Fibroblast of peridontal ligament (primary cell): ENCODE measurements around the gene ITGAE.
"Not testable (repeated sequence)": the region's sequence is repeated elsewhere in the genome, so short reads cannot be mapped to it uniquely, and the experiment has no call there.

Experiments
- DNase-seq: peaks from one replicate; pipeline ENCODE4 v3.0.0-alpha.2; 2010; ENCODE audit errors: extremely low read depth

Gene ITGAE

DNA sequence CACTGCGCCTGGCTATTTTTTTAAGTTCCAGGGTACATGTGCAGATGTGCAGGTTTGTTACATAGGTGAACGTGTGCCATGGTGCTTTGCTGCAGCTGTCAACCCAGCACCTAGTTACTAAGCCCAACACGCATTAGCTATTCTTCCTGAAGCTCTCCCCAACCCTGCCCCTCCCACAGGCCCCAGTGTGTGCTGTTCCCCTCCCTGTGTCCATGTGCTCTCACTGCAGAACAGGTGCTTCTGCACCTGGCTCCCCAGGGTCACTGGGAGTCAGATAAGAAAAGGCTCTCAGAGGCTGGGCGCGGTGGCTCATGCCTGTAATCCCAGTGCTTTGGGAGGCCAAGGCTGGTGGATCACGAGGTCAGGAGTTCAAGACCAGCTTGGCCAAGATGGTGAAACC is 71.1 kb downstream of the ITGAE start:
- no peak for DNase-seq

GRCh38 chr17:3728099-3728498 is 72.9 kb downstream of the ITGAE start:
- not testable (repeated sequence) for DNase-seq

DNA sequence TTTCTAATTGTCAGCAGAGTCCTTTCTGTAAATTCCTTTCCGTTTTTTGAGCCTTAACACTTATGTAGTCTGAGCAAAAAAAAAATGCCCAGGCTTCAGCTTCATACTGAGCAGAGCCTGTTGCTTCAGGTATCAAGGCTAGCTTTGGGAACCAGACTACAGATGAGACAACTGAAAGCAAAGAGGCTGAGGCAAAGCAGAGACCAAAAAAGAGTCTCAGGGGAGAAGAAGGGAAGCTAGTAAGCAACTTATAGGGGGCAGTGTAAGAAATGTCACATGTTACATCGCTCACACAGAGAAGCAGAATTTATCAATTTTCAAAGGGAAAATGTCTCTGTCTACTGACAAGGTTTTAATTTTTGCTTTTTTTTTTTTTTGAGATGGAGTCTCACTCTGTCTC is 73.9 kb downstream of the ITGAE start:
- DNase-seq: no peak

- DNase-seq: no peak
Measured at GRCh38 chr17:3724378-3725077, 76.5 kb downstream of the ITGAE start.

DNA sequence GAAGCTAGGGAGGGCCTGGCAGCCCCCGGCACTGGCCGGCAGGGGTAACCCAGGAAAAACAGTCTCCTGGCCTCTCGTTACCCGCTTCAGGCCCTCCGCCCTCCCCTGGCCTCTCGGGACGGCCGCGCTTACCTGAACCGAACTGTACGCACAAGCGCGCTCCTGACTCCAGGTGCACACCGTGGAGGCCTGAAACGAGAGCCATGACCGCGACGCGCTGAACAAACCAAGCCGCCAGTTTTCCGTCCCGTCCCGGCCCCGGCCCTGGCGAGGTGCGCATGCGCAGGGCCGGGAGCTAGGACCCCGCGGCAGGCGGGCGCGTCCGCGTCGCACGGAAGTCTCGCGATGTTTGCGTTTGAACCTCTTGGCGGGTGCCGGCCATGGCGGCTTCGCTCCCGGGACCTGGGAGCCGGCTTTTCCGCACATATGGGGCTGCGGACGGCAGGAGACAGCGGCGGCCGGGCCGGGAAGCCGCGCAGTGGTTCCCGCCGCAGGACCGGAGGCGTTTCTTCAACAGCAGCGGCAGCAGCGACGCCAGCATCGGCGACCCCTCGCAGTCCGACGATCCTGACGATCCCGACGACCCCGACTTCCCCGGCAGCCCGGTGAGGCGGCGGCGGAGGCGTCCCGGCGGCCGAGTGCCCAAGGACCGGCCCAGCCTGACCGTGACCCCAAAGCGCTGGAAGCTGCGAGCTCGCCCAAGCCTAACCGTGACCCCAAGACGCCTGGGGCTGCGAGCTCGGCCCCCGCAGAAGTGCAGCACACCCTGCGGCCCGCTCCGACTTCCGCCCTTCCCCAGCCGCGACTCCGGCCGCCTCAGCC is 77.2 kb downstream of the ITGAE start, which contains the start of gene HASPIN:
TSS of gene HASPIN (plus strand) at position 348 of the 822 bp plus-strand sequence. CDS start at position 381, 33 bp downstream.
- peak; percentile 84 for DNase-seq

- DNase-seq: no peak
Measured at GRCh38 chr17:3723188-3723555, 77.8 kb downstream of the ITGAE start.

GRCh38 chr17:3722716-3723115 is 78.3 kb downstream of the ITGAE start:
- peak; percentile 71 for DNase-seq

- DNase-seq: no peak
Measured at GRCh38 chr17:3719265-3719664, 81.7 kb downstream of the ITGAE start.

GRCh38 chr17:3718201-3718600 is 82.8 kb downstream of the ITGAE start:
- no peak for DNase-seq

DNA sequence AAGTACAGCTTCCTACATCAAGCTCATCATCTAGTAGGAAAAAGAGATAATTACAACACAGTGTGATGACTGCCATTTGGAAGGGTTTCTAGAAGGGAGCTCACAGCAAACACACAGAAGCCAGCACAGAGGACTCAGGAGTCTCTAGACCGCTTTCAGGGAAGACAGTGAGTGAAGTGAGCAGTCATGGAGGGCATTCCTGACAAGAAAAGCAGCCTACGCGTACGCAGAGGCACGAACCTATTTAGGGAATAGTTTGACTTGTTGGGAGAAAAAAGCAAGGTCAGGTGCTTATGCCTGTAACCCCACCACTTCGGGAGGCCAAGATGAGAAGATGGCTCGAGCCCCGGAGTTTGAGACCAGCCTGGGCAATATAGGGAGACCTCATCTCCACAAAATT is 85.7 kb downstream of the ITGAE start:
- DNase-seq: no peak

GRCh38 chr17:3712811-3713463 is 88.1 kb downstream of the ITGAE start:
- no peak for DNase-seq

GRCh38 chr17:3710951-3711383 is 90.0 kb downstream of the ITGAE start:
- no peak for DNase-seq

DNA sequence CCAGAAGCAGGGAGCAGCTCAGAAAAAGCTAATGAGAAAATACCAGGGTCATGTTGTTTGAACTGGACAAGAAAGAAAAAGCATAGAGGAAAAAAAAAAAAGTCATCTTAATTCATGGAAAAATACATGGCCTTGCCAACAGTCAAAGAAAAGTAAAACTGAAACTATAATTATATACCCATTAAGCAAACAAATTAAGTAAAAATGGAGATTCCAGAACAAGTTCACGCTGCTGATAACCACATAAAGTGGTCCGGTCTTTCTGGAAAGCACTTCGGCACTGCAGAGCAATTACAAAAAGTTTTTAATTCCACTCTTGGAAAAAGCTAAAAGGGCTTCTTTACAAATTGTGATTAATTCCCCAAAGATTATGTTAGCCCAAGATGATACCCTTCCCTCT is 92.6 kb downstream of the ITGAE start:
- DNase-seq: no peak

DNA sequence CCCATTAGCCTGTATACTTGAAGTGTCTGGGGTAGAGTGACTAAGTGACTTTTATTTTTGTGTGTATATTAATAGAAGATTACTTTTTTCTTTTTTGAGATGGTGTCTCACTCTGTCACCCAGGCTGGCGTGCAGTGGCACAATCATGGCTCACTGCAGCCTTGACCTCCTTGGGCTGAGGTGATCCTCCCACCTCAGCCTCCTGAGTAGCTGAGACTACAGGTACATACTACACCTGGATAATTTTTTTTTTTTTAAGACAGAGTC is 95.3 kb downstream of the ITGAE start:
- not testable (repeated sequence) for DNase-seq

GRCh38 chr17:3704931-3705717 is 95.9 kb downstream of the ITGAE start:
- no peak for DNase-seq

DNA sequence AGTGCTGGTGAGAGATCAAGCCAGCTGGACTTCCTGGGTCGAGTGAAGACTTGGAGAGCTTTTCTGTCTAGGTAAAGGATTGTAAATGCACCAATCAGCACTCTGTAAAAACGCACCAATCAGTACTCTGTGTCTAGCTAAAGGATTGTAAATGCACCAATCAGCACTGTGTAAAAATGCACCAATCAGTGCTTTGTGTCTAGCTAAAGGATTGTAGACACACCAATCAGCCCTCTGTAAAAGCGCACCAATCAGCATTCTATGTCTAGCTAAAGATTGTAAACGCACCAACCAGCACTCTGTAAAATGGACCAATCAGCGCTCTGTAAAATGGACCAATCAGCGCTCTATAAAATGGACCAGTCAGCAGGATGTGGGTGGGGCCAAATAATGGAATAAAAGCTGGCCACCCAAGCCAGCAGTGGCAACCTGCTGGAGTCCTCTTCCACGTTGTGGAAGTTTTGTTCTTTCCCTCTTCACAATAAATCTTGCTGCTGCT is 98.9 kb downstream of the ITGAE start:
- not testable (repeated sequence) for DNase-seq

DNA sequence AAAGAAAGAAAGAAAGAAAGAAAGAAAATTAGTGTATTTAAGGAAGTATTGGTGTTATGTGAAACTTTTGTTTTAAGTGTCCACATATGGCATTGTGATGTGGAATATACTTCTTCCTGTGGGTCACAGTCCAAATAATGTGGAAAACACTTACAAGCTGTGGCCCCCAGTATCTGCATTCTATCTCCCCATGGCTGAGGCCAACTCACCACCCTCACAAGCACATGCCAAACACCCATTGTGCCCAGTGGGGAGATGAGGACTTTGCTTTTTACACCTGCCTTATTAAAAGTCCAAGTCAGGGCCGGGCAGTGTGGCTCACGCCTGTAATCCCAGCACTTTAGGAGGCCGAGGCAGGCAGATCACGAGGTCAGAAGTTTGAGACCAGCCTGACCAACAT is 101.0 kb downstream of the ITGAE start:
- DNase-seq: no peak

GRCh38 chr17:3698139-3698538 is 102.8 kb downstream of the ITGAE start:
- DNase-seq: no peak

- no peak for DNase-seq
Measured at GRCh38 chr17:3697103-3697476, 103.9 kb downstream of the ITGAE start.

GRCh38 chr17:3695723-3696411 is 105.1 kb downstream of the ITGAE start, which contains the start of gene P2RX5:
P2RX5 (minus strand) TSS chr17:3696155; CDS start chr17:3696005, 150 bp downstream.
- DNase-seq: no peak

DNA sequence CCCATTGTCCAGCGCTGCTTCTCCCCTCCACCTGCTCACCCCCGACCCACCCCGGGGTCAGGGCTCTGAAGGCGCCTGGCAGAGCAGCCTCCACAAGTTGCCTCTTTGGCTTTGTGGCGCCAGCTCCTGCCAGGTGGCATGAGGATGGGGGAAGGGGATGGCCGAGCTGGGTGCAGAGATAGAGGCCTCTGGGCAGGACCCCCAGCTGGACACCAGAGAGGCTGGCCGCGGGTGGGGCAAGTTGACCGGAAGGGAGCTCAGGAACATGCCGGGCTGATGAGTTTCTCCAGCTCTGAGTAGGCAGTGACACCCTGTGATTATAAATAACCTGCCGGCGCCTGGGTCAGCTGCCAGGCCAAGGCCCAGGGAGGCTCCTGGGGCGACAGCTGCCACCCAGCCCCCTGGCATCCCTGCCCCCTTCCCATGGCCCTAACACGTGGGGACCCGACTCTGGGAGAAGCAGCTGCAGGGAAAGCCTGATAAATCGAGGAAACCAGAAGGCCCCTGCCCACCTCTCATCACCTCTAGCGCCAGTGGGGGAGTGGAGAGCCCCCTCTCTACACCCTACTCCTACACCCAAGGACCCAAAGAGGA is 105.8 kb downstream of the ITGAE start:
- DNase-seq: no peak
